Cerebellar cortex (tissue), 1 donor: Measurements from ENCODE around the gene SLC9A3.
"Not testable (repeated sequence)": the region's sequence is repeated elsewhere in the genome, so short reads cannot be mapped to it uniquely, and the experiment has no call there.

ENCODE experiments used
- DNase-seq: peaks from one replicate; pipeline ENCODE4 v3.0.0-alpha.2; 2015; ENCODE audit warnings: low spot score

The SLC9A3 gene

DNA sequence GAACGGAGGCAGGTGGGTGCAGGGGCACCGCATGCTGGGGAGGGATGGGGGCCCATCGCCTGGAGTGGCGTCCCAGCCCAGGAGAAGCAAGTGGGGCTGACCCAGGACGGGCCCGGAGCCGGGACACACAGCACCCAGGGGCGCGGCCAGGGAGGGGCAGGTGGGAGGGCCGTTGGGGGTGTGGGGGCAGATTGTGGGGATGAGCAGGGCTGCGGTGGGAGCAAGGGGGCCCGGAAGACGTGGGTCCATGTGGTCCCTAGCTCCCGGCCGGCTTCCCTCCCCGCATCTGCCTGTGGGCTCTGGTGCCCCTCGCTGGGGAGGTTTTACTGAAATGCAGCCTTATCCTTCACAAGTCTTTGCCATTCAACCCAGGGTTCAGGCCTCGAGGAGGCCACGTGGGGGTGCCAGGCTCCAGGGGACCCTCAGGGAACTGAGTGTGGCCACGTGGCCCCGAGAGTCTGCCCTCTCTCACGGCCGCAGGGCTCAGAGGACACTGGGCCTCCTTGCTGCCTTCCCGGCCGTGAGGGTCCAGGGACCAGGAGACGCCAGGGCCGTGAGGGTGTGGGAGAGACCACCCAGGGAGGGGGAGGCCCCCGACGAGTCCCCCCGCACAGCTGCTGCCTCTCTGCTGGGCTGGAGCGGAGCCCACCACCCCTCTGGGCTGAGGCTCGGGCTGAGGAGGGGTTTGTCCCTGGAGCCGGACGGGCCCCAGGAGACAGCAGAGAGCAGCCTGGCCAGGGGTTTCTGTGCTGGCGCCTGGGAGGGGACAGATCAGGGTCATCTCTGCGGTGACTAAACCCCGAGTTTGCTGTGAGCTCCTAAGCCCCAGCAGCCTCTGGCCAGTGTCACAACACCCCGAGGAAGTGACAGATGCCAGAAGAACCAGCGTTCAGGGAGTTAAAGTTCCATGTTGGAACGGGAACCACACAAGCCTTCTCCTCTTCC lies 35.2 kb downstream of the SLC9A3 start:
- no peak for DNase-seq

DNA sequence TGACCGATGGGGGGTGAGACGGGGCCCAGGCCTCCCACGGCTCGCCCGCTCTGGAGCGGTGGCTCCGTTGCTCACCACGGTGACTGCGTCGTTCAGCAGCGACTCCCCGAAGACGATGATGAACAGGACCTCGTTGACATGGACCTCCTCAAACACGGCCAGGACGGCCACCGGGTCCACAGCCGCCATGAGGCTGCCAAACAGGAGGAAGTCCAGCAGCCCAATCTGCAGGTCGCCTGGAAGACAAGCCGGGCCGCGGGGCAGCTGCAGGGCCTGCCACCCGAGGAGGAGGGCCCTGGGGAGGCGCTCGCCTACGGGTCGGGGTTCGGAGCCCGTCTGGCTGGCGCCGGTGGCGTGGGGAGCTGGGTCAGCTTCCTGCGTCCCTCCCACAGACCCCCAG lies 36.0 kb downstream of the SLC9A3 start:
- no peak for DNase-seq

DNA sequence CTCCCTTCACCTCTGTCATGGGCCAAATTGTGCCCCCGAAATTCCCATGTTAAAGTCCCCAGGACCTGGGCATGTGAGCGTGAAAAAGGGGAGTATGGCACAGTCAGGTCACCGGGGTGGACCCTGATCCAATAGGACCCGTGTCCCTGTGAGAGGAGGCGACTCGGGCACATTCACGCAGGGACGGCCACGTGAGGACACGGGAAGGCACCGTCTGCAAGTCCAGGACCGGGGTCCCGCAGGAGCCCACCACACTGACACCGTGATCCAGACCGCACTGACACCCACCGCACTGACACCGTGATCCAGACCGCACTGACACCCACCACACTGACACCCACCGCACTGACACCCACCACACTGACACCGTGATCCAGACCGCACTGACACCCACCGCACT lies 37.7 kb downstream of the SLC9A3 start:
- not testable (repeated sequence) for DNase-seq

DNA sequence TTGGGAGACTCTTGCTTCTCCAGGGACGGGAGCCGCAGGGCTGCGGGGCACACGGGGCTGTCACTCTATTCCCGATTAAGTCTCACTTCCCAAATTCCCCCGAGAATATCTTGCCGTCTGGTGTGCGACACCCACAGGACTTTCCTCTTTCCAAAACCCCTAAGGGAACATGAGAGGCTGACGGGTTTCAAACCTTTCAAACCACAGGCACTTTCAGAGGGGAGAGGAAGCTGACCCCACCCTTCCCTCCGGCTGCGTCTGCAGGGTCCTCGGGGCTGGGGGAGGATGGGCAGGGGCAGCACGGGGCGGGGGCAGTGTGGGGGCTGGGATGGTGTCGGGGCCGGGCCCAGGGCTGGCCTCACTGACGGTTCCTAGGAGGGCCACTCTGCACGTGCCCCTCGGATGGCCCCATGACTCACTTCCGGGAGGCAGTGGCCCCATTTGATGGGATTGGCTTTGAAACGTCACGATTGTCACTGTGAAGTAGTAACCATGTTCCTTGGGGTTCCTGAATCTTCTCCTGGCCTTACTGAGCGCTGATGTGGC lies 38.2 kb downstream of the SLC9A3 start:
- DNase-seq = no peak

DNA sequence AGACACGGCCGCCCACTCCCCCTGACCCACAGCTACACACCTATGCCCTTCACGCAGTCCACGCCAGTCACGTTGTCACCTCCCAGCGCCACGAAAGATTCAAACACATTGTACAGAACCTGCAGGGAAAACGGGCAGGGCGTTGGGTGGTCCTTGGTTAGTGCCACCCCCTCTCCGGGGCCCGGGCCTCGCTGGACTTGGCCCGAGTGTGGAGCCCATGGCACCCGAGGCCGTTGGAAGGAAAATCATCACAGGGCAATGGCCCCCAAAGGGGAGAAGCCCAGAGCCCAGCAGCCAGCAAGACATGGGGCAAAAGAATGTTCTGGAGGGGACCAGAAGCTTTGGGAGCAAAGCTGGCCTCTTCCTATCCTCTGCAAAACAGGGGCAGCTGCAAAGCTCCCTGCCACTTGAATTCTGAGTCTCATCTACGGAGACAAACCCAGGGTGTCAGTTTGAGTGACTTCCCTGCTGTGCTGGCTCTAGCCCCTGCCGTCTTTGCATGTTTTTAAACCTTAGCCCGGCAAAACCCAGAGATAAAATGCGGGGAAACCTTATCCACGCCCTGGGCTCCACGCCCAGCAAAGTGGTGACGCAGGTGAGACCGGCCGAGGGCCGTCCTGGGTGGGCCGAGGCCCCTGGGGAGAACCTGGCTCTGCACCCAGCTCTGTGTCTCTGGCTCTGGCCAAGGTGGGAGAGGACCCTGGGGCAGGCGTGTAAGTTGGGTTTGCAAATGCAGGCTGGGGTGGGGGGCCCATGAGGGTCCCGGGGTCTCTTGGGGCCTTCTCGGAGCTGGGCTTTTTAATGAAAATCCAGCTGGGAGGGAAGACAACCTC lies 38.9 kb downstream of the SLC9A3 start:
- DNase-seq = no peak

DNA sequence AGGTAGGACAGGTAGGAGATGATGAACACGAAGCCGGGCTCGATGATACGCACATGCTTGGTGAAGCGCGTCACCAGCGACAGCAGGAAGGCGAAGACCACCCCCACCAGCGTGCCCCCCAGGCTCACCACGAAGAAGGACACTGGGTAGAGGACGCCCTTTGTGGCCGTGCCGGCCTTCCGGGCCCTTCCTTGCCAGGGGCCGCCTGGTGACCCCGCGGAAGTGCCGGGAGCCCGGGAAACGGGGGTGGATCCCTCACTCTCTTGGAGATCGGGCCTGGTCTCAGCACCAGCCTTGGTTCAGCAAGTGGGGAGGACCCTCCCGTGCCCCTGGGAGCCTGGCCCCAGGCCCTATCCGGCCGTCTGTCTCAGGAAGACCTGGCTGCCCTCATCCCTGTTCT lies 39.7 kb downstream of the SLC9A3 start:
- no peak for DNase-seq

DNA sequence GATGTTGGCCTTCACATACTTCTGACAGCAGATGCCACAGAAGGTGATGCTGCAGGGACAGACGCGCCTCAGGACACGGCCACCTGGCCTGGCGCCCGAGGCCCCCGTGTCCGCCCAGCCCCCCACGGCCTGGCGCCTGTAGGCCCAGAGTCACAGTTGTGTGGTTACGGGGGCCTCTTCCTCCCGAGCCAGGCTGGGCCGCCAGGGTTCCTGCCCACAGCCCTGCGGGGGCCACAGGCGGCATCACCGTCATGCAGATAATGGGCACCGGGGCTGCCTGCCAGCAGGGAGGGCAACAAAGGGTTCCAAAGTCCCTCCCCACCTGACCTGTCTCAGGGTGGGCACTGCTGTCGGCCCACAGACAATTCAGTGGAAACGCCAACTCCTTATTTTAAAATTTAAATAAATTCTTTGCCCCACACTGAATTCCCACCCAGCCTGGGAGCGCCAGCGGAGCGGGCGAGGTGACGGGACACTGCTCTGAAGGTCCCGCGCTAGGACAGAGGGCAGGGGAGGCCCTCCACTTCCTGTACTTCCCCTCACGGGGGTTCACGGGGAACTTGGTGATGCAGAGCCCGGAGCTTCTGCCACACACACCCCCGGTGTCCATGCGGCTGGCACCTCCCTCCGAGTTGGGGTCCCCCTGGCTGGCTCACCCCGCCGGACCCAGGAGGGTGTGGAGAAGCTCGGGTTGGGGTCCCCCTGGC lies 40.7 kb downstream of the SLC9A3 start:
- no peak for DNase-seq

DNA sequence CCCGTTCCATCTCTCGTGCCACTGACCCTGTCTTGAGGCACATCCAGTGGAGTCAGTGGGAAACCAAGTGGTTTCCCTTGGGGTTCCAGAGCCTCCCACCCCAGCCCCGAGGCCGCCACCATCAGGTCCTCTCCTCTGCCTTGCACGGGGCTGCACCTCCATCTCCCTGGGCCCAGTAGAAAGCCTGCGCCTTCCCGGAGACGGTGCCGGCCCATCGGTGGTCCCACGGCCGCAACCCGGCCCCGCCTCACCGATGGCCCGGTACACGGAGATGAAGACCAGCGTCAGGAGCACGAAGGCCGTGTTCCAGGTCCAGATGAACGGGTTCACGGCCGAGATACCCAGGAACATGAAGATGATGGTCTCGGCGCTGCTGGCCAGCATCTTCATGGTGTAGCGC lies 41.2 kb downstream of the SLC9A3 start:
- no peak for DNase-seq

DNA sequence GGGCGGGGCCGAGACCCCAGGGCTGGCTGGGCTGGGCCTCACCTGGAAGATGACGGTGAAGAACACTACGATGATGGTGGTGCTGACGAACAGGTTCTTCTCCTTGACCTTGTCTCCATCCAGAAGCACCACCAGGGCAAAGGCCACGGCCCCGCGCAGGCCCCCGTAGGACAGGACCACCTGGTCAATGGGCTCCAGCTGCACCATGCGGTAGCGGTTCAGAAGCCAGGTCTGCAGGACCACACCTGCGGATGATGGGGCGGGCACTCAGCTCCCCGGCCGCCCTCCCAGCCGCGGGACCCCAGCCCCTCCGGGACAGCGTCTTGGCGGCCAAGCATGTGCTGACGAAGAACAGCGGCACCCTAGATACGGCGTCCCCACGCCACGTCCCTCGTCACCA lies 41.7 kb downstream of the SLC9A3 start:
- DNase-seq = no peak

DNA sequence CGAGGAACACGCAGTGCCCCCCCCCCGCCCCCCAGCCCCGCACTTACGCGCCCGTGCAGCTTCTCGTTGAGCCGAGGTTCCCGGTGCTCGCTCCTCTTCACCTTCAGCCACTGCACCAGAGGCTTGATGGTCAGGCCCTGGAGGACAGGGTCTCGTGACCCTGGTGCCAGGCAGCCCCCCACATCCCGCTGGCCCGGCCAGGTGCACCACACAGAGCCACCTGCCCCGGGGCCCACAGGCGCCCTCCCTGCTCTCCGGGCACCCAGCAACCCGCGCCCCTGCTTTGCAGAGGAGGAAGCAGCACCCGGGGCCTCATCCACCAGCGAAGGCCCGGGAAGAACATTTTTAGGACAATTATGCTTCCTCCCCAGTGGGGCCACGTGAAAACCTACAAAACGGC lies 42.2 kb downstream of the SLC9A3 start:
- no peak for DNase-seq

DNA sequence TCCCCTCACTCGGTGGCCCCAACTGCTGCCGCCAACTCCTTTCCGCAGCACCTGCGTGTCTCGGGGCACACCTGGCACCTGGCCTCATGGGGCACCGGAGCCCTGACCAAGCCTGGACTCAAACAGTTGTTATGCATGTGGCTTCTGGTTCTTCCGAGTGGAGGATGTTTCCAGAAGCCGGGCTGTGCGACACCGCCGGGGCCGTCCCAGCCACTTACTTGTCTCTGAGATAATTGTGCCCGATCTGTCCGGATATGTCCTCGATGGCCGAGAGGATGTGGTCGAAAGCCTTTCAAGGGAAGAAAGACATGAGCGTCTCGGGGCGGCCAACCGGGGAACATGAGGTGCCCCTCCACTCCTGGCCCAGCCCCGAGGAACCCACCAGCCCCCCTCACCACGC lies 42.9 kb downstream of the SLC9A3 start:
- DNase-seq = no peak

DNA sequence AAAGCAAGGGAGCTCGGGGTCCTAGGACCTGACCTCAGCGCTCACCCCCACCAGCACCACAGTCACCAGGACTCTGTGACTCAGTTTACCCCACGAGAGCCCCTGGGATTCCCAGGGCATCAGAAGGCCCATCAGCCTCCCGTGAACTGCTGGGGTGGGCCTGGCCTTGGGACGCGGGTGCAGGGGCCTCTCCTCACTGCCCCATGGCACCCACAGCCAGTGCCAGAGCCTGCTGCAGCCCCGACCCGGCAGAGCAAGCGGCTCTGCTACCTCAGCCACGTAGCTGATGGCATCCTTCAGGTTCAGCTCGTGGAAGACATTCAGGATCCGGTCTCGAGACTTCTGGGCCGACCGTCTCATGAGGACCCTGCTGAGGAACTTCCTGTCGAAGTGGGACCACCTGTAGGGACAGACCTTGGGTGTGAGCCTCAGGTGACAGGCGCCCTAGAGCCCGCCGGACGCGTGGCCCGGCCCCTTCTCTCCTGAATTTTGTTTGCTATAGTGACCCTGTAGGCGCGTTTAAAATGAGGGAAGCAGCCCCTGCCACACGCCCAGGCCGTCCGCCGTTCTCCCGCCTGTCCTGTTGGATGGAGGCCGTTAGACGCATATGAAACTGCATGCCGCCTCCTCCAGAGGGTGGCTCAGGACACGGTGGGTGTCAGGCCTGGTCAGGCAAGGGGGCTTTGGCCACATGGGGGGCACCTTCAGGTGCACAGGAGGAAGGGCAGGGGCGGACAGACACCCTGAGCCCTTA lies 44.5 kb downstream of the SLC9A3 start:
- no peak for DNase-seq

DNA sequence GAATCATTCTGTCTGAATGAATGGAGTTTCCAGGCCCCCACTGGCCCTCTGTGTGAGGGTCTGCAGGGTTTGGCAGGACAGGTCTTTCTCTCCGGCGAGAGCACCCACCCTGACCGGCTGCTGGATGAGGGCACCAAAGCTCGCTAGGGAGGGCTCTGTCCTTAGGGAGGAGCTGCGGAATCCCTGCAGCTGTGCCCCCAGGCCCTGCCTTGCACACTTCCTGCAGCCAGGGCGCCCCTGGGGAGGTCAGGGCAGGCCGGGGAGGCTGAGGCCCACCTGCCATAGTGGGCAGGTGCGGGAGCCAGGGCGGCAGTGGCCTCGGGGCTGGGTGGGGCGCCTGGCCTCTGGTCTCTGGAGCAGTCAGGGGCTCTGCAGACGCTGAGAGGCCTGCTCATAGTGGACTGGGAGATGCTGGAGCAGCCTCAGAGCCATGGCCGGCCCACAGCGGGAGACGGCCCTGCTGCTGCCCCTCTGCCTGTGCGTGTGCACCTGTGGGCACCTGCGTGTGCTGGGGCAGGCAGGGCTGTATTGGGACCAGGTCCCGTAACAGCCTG lies 45.2 kb downstream of the SLC9A3 start:
- DNase-seq = no peak

DNA sequence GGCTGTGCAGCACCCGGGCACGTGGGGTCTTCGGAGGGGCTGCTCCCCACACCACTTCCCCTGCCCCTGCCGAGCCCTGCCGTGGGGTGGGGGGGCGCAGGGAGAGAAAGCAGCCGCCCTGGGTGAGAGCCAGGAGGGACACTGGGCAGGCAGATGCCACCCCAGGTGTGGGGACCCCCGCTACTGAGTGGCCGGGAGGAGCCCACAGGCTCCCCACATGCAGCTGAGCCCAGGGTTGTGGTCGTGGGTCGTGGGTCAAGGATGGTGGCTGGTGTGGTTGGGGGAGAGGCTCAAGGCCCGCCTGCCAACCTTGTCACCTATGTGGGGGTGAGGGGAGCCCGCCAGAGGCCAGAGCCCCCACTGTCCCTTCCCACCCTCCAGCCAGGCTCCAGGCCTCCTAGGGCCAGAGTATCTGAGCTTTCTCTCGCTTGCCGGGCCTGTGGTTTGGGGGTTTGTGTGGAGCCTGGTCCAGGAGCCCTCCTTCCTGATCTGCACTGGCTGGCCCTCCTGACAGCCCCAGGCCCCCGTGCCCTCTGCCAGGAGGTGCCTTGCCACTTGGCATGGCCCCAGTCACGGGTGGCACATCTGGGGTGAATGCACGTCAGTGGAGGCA lies 45.8 kb downstream of the SLC9A3 start:
- no peak for DNase-seq

DNA sequence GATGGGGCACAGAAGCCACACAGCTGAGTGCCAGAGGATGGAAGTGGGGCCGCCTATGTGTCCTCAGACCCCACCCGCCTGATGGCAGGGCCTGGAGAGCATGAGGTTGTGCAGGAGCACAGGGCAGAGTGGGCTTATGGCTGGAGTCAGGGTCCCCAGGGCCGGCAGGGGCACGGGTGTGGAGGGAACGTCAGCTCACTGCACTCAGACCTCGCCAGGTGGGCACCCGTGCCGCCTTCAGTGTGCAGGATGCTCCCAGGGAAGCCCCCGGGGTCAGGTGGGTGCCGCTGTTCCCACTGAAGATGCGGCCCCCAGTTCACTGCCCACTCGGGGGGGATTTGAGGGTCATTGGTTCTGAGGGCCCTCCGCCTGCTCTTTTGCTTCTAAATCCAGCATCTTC lies 46.4 kb downstream of the SLC9A3 start:
- no peak for DNase-seq

DNA sequence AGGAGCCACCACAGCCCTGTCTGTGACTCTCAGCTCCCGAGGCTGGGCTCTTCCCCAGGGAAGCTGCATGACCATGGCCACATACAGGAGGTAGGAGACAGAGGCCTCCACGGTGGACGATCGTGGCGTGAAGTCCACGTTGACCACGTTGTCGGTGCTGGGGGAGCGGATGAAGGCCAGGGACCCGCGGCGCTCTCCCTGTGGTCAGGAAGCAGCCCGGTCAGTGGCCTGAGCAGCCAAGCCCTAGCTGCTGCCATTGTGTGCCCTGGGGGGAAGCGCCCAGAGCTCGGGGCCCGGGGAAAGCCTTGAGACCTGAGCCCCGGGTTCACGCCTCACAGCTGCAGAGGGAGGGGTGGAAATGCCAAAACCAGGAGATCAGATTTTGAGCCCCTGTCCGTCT lies 47.0 kb downstream of the SLC9A3 start:
- no peak for DNase-seq

DNA sequence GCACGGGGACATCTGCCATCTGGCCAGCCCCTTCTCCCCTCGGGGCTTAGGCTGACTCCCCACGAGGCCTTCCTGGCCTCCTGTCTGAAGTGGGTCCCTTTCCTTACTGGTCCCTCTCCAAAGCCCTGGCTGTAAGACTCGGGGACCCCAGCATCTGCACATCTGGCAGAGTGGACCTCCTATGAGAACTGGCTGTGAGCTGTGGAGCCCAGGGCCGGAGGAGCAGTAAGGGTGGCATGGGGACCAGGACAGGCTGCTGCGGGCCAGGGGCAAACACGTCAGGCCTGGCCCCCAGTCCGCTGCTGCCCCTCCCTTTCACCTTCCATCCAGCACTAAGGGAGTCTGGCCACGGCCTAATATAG lies 47.5 kb downstream of the SLC9A3 start:
- no peak for DNase-seq

DNA sequence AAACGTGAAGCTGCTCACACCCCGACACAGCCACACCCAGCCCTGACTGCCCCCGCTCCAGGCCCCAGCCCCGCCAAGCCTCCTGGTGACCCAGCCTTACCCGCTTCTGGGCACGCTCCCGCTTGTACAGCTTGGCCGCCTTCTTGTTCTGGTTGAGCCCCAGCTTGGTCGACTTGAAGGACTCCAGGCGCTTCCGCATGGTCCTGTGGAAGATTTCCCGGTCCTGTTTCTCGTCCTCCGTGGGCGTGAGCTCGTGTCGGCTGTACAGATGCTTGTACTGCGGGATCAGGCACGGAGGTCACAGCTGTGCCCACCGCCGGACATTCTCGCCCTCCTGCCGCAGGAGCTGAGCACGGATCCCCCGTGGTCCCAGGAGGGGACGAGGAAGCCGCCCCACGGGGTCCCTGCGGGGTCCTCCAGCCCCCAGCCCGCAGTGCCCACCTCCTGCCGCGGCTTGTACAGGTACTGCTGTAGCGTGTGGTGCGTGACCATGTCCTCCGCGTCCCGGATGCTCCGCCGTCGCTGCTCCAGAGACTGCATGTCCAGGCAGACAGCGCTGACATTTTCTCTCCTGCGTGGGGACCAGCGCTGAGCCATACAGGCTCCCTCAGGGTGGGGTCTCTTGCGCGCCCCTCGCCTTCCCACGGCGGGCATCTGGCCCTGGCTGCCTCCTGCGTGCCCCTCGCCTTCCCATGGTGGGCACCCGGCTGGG lies 48.0 kb downstream of the SLC9A3 start:
- DNase-seq = no peak

DNA sequence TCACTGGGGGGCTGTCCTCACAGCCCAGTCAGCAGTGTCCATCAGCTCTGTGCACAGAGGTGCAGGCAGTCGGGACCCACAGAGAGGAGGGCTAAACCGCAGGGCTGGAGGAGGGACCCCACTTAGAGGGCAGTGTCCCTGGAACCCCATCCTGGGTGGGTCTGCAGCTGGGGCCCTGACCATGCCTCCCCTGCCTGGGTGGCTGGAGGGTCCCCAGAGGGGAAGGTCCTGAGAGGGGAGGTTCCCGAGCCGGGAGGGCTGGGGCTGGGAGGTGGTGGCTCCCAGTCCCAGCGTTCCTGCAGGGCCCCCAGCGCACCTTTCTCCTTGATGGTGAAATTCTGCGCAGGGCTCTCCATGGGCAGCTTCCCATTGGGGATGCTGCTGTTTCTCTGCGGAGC lies 48.5 kb downstream of the SLC9A3 start:
- DNase-seq = no peak
